PC-9 (cell line): Measurements from ENCODE around the gene PCDH9. TPM values are rescaled to one million over a fixed set of nuclear protein-coding genes. Genes with fewer than 3 reads are reported as not detected.
"Not testable (repeated sequence)": the region's sequence is repeated elsewhere in the genome, so short reads cannot be mapped to it uniquely, and the experiment has no call there.

ENCODE experiments used
- BruUV-seq: library from RNA; stranded (reverse); fragments of 400-500 nt; replicated peaks from 2 replicates; lab custom pipeline; 2021; lab: Mats Ljungman, UMichigan
- CTCF ChIA-PET: fragments of 300-600 bp; sonication (Branson Sonifier 250); formaldehyde crosslinking; loops from one replicate; lab custom pipeline; 2022; ENCODE audit warnings: antibody characterized with exemption; lab: Charles Lee
- POLR2A ChIA-PET: fragments of 300-600 bp; sonication (Branson Sonifier 250); formaldehyde crosslinking; loops from one replicate; lab custom pipeline; 2022; ENCODE audit warnings: antibody characterized with exemption; ENCODE audit not compliant: unreplicated experiment; lab: Charles Lee
- DNase-seq, 2 experiments: peaks; one replicate each; pipeline versions ENCODE4 v3.0.0 to v3.0.0-alpha.2; 2015 to 2022; ENCODE audit warnings: mixed read lengths in 1 of 2
- H2AFZ ChIP-seq: fragments of 200-600 bp; sonication (generic); 2 replicates; pipeline ENCODE4 v1.8.1; 2017; ENCODE audit warnings: antibody characterized with exemption
- H3F3A ChIP-seq: fragments of 200-600 bp; sonication (generic); 2 replicates; pipeline ENCODE4 v1.8.1; 2017; ENCODE audit warnings: antibody characterized with exemption, mild to moderate bottlenecking, low read depth; ENCODE audit not compliant: insufficient read depth
- H3K27ac ChIP-seq: fragments of 200-600 bp; sonication (generic); 2 replicates; pipeline ENCODE4 v1.6.1; 2016; ENCODE audit warnings: mixed run types
- H3K27me3 ChIP-seq: fragments of 200-600 bp; sonication (generic); 2 replicates; pipeline ENCODE4 v1.6.1; 2016; ENCODE audit warnings: low read depth, mixed run types; ENCODE audit not compliant: insufficient read depth
- H3K36me3 ChIP-seq: fragments of 200-600 bp; sonication (generic); 2 replicates; pipeline ENCODE4 v1.6.1; 2016; ENCODE audit warnings: low read depth, mixed run types
- H3K4me1 ChIP-seq: fragments of 200-600 bp; sonication (generic); replicated peaks from 2 replicates; pipeline ENCODE4 v1.6.1; 2016; ENCODE audit warnings: mixed run types; ENCODE audit not compliant: insufficient read depth
- H3K4me2 ChIP-seq: fragments of 200-600 bp; sonication (generic); 2 replicates; pipeline ENCODE4 v1.6.1; 2017; ENCODE audit warnings: mixed run types
- H3K4me3 ChIP-seq: fragments of 200-600 bp; sonication (generic); 2 replicates; pipeline ENCODE4 v1.6.1; 2016; ENCODE audit warnings: mixed run types
- H3K79me2 ChIP-seq: fragments of 200-600 bp; sonication (generic); 2 replicates; pipeline ENCODE4 v1.6.1; 2017; ENCODE audit warnings: low read depth, mixed run types
- H3K9me2 ChIP-seq: fragments of 200-600 bp; sonication (generic); 2 replicates; pipeline ENCODE4 v1.8.1; 2017; ENCODE audit warnings: mild to moderate bottlenecking; ENCODE audit not compliant: insufficient read depth
- H3K9me3 ChIP-seq: fragments of 200-600 bp; sonication (generic); 2 replicates; pipeline ENCODE4 v1.8.1; 2016; ENCODE audit warnings: low read depth; ENCODE audit not compliant: insufficient read depth
- H4K20me1 ChIP-seq: fragments of 200-600 bp; sonication (generic); 2 replicates; pipeline ENCODE4 v1.8.1; 2017; ENCODE audit not compliant: insufficient read depth
- EZH2 ChIP-seq: fragments of 200-600 bp; sonication (generic); IDR thresholded peaks from 2 replicates; pipeline ENCODE4 v1.8.0; 2017; ENCODE audit warnings: antibody characterized with exemption, low read depth
- intact Hi-C: fragments of 100-400 bp; cut with micrococcal nuclease; formaldehyde crosslinking; loops from one replicate; pipeline ENCODE4 v1.10.0; 2022; ENCODE audit not compliant: unreplicated experiment
- total RNA-seq: library from RNA; stranded (reverse); gene quantifications from 2 replicates; pipeline ENCODE4 v1.2.3, GENCODE V29; 2021
- TF ChIP-seq, protein P1 (sequence below): fragments of 200-600 bp; sonication (generic); conservative IDR thresholded peaks from 2 replicates; pipeline ENCODE4 v1.6.1; 2017; ENCODE audit warnings: mixed run types, antibody characterized with exemption, mild to moderate bottlenecking, moderate library complexity

PCDH9 gene
- total RNA-seq, 1 experiment from 2014 or later: 0.37 TPM

DNA sequence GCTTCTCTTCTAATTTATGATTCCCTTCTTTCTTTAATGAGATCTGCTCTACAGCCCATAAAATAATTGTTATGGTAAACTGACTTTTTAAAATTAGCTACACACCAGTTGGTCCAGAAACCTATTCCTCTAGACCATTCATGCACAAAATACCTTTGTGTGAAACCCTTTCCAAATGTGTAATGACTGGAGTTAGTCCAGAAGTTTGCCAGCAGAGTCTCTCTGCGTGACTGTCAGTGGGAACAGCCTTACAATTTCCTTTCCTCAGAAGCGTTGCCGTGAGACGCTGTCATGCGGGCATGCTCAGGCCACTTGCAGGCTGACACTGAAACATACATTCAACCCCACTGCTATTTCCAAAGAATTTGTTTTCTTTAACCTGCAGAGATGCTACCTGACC lies 965.2 kb downstream of the PCDH9 start:
- POLR2A ChIA-PET: no interaction called here
- no peak overlapping the region for H2AFZ ChIP-seq

DNA sequence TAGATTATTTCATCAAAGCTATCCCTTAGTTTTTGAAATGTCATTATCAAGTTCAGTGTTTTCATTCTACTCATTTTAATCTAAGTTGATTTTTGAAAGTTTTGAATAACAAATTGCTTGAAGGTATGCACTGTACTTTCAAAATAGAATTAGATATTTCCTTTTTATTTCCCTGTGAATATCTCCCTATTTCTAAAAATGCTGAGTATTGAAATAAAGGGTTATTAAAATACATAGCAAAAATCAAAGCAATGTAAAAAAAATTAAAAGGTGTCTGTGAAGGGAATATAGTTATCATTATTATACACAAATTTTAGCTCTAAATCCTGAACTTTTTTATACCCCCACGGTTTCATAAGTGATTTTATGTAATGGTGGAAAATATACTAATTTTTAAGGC lies 967.8 kb downstream of the PCDH9 start:
- POLR2A ChIA-PET: no interaction called here
- no peaks in the 10 kb centered on the region for H3K36me3 ChIP-seq
- H3K4me1 ChIP-seq: no peaks in the 10 kb centered on the region
- no peaks in the 10 kb centered on the region for H3K27me3 ChIP-seq
- TF ChIP-seq EZH2: no peak
- TF ChIP-seq, protein P1, sequence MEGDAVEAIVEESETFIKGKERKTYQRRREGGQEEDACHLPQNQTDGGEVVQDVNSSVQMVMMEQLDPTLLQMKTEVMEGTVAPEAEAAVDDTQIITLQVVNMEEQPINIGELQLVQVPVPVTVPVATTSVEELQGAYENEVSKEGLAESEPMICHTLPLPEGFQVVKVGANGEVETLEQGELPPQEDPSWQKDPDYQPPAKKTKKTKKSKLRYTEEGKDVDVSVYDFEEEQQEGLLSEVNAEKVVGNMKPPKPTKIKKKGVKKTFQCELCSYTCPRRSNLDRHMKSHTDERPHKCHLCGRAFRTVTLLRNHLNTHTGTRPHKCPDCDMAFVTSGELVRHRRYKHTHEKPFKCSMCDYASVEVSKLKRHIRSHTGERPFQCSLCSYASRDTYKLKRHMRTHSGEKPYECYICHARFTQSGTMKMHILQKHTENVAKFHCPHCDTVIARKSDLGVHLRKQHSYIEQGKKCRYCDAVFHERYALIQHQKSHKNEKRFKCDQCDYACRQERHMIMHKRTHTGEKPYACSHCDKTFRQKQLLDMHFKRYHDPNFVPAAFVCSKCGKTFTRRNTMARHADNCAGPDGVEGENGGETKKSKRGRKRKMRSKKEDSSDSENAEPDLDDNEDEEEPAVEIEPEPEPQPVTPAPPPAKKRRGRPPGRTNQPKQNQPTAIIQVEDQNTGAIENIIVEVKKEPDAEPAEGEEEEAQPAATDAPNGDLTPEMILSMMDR: no peak
- H3K9me2 ChIP-seq: no peaks in the 10 kb centered on the region
- H3K4me3 ChIP-seq: no peak overlapping the region
- no peak overlapping the region for H2AFZ ChIP-seq
- BruUV-seq: no TSS peak
- no peaks in the 10 kb centered on the region for H3K79me2 ChIP-seq
- DNase-seq: no peak
- intact Hi-C loops: no loop called here
- no peak overlapping the region for H3K27ac ChIP-seq
- H4K20me1 ChIP-seq: no peaks in the 10 kb centered on the region
- H3K4me2 ChIP-seq: no peak overlapping the region
- CTCF ChIA-PET: no interaction called here
- no peaks in the 10 kb centered on the region for H3F3A ChIP-seq
- no peaks in the 10 kb centered on the region for H3K9me3 ChIP-seq

More for the DNA sequence above, 965.2 kb downstream of the PCDH9 start:
- no peaks in the 10 kb centered on the region for H3K4me1 ChIP-seq
- no peak for DNase-seq
- no peak overlapping the region for H3K27ac ChIP-seq
- H3K9me2 ChIP-seq: no peaks in the 10 kb centered on the region
- no peaks in the 10 kb centered on the region for H3K36me3 ChIP-seq
- H3K4me3 ChIP-seq: no peak overlapping the region
- H3K27me3 ChIP-seq: no peaks in the 10 kb centered on the region
- no peaks in the 10 kb centered on the region for H4K20me1 ChIP-seq
- no peaks in the 10 kb centered on the region for H3F3A ChIP-seq
- no TSS peak for BruUV-seq
- intact Hi-C loops: no loop called here
- H3K9me3 ChIP-seq: no peaks in the 10 kb centered on the region
- TF ChIP-seq, protein P1: no peak
- TF ChIP-seq EZH2: no peak
- CTCF ChIA-PET: no interaction called here
- H3K4me2 ChIP-seq: no peak overlapping the region
- H3K79me2 ChIP-seq: no peaks in the 10 kb centered on the region

DNA sequence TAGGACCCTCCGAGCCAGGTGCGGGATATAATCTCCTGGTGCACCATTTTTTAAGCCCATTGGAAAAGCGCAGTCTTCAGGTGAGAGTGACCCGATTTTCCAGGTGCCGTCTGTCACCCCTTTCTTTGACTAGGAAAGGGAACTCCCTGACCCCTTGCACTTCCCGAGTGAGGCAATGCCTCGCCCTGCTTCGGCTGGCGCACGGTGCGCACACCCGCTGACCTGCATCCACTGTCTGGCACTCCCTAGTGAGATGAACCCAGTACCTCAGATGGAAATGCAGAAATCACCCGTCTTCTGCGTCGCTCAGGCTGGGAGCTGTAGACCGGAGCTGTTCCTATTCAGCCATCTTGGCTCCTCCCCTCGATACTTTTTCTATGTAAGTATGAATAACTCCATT lies 970.7 kb downstream of the PCDH9 start:
- BruUV-seq, H4K20me1 ChIP-seq, H2AFZ ChIP-seq, H3F3A ChIP-seq, CTCF ChIA-PET, H3K27me3 ChIP-seq, H3K4me1 ChIP-seq, H3K36me3 ChIP-seq, H3K9me3 ChIP-seq, H3K79me2 ChIP-seq, DNase-seq, H3K4me2 ChIP-seq, H3K9me2 ChIP-seq, H3K27ac ChIP-seq, POLR2A ChIA-PET, H3K4me3 ChIP-seq, intact Hi-C loops: not testable (repeated sequence)
